DMS114 treated with DMSO at 0.1 percent for 48 hours (cell line): ENCODE results near the gene FTSJ1.
"Not testable (repeated sequence)": the region's sequence is repeated elsewhere in the genome, so short reads cannot be mapped to it uniquely, and the experiment has no call there.

Experiments
- DNase-seq: peaks from one replicate; lab custom pipeline; 2025; ENCODE audit not compliant: unreplicated experiment; lab: John Stamatoyannopoulos, UW

Gene FTSJ1

GRCh38 chrX:48520976-48521352, 45.0 kb downstream of the FTSJ1 start:
- DNase-seq: no peak

GRCh38 chrX:48521353-48522243, 45.6 kb downstream of the FTSJ1 start, which contains the start of gene EBP:
TSS of gene EBP (plus strand) at chrX:48521808. CDS start at chrX:48523772, 1,964 bp downstream.
- peak; percentile 88 for DNase-seq

DNA sequence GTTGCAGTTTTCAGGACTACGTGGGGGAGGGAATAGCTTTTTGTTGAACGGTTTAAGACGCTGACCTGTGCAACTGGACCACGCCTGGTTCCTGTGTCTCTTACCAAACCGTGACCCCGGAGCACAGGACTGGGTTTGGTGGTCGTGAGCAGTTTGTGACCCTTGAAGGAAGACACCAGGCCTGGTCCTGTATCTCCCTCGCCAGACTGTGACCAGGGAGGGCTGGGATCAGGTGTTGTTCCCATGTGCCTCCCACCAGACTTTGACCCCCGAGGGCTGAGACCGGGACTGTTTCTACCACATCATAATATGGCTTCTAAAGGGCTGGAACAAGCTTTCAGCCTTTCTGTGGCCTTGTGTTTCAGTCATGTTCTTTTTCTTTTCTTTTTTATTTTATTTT, 46.3 kb downstream of the FTSJ1 start:
- no peak for DNase-seq

GRCh38 chrX:48523682-48524081, 47.7 kb downstream of the FTSJ1 start:
- no peak for DNase-seq

- not testable (repeated sequence) for DNase-seq
Observed at GRCh38 chrX:48525853-48526252, 49.9 kb downstream of the FTSJ1 start.

- DNase-seq: no peak
Observed at GRCh38 chrX:48530736-48531135, 54.7 kb downstream of the FTSJ1 start.

GRCh38 chrX:48531358-48531959, 55.5 kb downstream of the FTSJ1 start:
- DNase-seq: no peak

DNA sequence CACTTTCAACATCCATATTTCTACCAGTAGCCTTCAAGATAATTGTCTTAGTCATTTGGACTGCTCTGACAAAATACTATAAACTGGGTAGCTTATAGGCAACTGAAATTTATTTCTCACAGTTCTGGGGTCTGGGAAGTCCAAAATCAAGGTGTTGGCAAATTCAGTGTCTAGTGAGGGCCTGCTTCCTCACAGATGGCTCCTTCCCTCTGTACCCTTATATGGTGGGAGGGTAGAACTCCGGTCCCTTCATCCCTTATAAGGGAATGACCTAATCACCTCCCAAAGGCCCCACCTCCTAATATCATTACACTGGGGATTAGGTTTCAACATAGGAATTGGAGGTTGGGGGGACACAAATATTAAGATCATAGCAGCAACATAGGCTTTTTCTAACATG, 56.2 kb downstream of the FTSJ1 start:
- no peak for DNase-seq

DNA sequence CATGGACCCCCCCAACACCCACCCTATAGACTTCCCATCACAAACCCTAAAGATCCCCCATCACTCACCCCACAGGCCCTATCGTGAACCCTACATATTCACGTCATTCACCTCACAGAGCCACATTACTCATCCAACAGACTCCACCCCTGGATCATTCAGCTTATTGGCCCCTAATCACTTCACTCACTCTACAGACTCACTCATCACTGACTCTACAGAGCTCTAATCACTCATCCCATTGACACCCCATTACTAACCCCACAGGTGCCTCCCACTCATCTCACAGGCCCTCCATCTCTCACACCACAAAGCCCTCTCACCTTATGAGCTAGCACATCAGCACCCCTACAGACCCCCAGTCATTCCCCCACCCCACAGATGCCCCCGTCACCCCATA, 57.2 kb downstream of the FTSJ1 start:
- no peak for DNase-seq
